ENCODE measurements around the gene SOS2. TPM values are rescaled to one million over a fixed set of nuclear protein-coding genes. Genes with fewer than 3 reads are reported as not detected.

The SOS2 gene
- total RNA-seq, 1 experiment from 2014 or later: 14.9 TPM

DNA sequence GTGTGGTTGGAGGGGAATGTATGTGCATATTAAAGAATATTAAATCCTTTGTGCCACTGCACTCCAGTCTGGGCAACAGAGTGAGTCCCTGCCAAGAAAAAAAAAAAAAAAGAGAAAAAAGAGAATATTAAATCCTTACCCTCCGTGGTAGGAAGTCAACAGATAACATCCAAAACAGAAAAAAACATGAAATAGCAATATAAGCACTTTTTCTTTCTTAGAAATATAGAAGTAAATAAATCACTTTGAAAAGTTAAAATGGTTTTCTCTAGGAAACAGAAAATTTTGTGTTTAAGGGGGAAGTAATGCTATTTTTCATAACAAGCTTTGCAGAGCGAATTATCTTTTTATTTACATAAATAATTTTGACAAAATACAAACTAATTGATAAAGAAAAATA is 17.6 kb downstream of the SOS2 start:
- Histone ChIP-seq H3K27ac (no peak overlapping the region), H2AFZ (no peak overlapping the region), H3K4me1 (replicated peaks; ENCODE audit: insufficient read depth) (peaks cover 13% of the 10 kb centered on the region), H3K4me3 (no peak overlapping the region), H4K20me1 (ENCODE audit: insufficient read depth) (no peaks in the 10 kb centered on the region; the same call in 1 of the 2 replicates), H3K4me2 (no peak overlapping the region), H3F3A (ENCODE audit: insufficient read depth, low read depth) (peaks cover 8% of the 10 kb centered on the region), H3K9me2 (ENCODE audit: insufficient read depth) (no peaks in the 10 kb centered on the region), H3K9me3 (ENCODE audit: insufficient read depth, low read depth) (no peaks in the 10 kb centered on the region; the same call in 1 of the 2 replicates), H3K79me2 (ENCODE audit: low read depth) (0 out of 2 replicates have a peak, but pooled peaks cover 4% of the 10 kb centered on the region), H3K36me3 (ENCODE audit: low read depth) (no peaks in the 10 kb centered on the region), H3K27me3 (ENCODE audit: insufficient read depth, low read depth) (no peaks in the 10 kb centered on the region)
- ChIA-PET POLR2A (ENCODE audit: unreplicated experiment) (no interaction called here), CTCF (no interaction called here)
- no TSS peak for BruUV-seq (replicated peaks)
- TF ChIP-seq, protein P1, sequence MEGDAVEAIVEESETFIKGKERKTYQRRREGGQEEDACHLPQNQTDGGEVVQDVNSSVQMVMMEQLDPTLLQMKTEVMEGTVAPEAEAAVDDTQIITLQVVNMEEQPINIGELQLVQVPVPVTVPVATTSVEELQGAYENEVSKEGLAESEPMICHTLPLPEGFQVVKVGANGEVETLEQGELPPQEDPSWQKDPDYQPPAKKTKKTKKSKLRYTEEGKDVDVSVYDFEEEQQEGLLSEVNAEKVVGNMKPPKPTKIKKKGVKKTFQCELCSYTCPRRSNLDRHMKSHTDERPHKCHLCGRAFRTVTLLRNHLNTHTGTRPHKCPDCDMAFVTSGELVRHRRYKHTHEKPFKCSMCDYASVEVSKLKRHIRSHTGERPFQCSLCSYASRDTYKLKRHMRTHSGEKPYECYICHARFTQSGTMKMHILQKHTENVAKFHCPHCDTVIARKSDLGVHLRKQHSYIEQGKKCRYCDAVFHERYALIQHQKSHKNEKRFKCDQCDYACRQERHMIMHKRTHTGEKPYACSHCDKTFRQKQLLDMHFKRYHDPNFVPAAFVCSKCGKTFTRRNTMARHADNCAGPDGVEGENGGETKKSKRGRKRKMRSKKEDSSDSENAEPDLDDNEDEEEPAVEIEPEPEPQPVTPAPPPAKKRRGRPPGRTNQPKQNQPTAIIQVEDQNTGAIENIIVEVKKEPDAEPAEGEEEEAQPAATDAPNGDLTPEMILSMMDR (conservative IDR thresholded peaks at IDR 0.05): no peak
- TF ChIP-seq EZH2 (IDR thresholded peaks at IDR 0.05; ENCODE audit: low read depth): no peak
- no peak for DNase-seq
- intact Hi-C loops (cut with micrococcal nuclease; ENCODE audit: unreplicated experiment): no loop called here

DNA sequence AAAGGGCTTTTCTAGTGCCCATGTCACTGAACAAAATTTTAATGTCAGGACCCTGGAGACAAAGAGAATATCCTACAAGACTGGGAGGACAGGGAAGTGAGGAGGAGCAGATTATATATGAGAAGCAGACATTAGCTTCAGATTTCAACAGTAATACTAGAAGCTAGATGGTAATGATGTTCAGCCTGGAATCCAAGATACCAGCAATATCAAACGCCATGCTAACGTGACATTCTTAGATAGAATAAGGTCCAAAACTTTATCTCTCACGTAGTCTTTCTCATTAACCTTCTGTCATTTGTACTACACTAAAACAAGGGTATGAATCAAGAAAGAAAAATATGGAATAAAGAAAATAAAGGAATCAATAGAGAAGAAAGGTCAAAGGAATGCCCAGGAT is 18.7 kb downstream of the SOS2 start:
- ChIA-PET CTCF (no interaction called here), POLR2A (ENCODE audit: unreplicated experiment) (interaction anchor here (0.6 to 0.7 kb wide), 2 partner anchors 31 to 345 kb away, joined by 3 to 5 read pairs; no protein-coding TSS in a partner anchor)
- no TSS peak for BruUV-seq (replicated peaks)

DNA sequence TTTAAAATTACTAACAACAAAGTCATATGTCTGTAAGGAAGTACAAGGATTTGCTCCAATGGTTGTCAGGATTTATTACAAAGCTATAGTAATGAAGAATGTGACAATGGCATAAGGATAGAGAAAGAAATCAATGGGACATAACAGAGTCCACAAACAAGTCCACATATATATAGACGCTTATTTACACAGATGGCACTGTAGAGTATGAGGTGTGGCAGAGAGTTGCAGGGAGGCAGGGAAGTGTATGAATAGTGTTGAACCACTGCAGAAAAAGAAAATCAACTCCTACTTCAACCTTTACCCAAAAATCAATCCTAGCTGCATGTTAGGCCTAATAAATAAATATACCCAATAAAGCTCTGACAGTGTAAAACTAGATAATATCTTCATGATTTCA is 21.3 kb downstream of the SOS2 start:
- DNase-seq: no peak
- Histone ChIP-seq H3F3A (ENCODE audit: insufficient read depth, low read depth) (peaks cover 8% of the 10 kb centered on the region), H3K27ac (no peak overlapping the region), H2AFZ (no peak overlapping the region), H3K4me2 (no peak overlapping the region), H3K4me3 (no peak overlapping the region), H3K9me2 (ENCODE audit: insufficient read depth) (no peaks in the 10 kb centered on the region), H3K9me3 (ENCODE audit: insufficient read depth, low read depth) (no peaks in the 10 kb centered on the region), H3K36me3 (ENCODE audit: low read depth) (no peaks in the 10 kb centered on the region), H3K27me3 (ENCODE audit: insufficient read depth, low read depth) (no peaks in the 10 kb centered on the region), H3K4me1 (replicated peaks; ENCODE audit: insufficient read depth) (peaks cover 2% of the 10 kb centered on the region), H3K79me2 (ENCODE audit: low read depth) (0 out of 2 replicates have a peak, but pooled peaks cover 4% of the 10 kb centered on the region), H4K20me1 (ENCODE audit: insufficient read depth) (no peaks in the 10 kb centered on the region; the same call in 1 of the 2 replicates)
- BruUV-seq (replicated peaks): no TSS peak
- intact Hi-C loops (cut with micrococcal nuclease; ENCODE audit: unreplicated experiment): no loop called here
- ChIA-PET CTCF (interaction anchor here (0.6 to 1.3 kb wide), 3 partner anchors 51 to 554 kb away, joined by 3 to 5 read pairs (median 3); no protein-coding TSS in a partner anchor), POLR2A (ENCODE audit: unreplicated experiment) (interaction anchor here (0.7 kb wide), 2 partner anchors 19 to 359 kb away, joined by 4 to 8 read pairs; no protein-coding TSS in a partner anchor)
- no peak for TF ChIP-seq EZH2 (IDR thresholded peaks at IDR 0.05; ENCODE audit: low read depth)
- TF ChIP-seq, protein P1 (conservative IDR thresholded peaks at IDR 0.05): no peak

More for the DNA sequence above, 18.7 kb downstream of the SOS2 start:
- H3F3A ChIP-seq (ENCODE audit: insufficient read depth, low read depth): peaks cover 8% of the 10 kb centered on the region
- H2AFZ ChIP-seq: no peak overlapping the region
- peaks cover 13% of the 10 kb centered on the region for H3K4me1 ChIP-seq (replicated peaks; ENCODE audit: insufficient read depth)
- H3K9me3 ChIP-seq (ENCODE audit: insufficient read depth, low read depth): no peaks in the 10 kb centered on the region; the same call in 1 of the 2 replicates
- H3K27me3 ChIP-seq (ENCODE audit: insufficient read depth, low read depth): no peaks in the 10 kb centered on the region
- intact Hi-C loops (cut with micrococcal nuclease; ENCODE audit: unreplicated experiment): no loop called here
- no peaks in the 10 kb centered on the region for H3K9me2 ChIP-seq (ENCODE audit: insufficient read depth)
- H4K20me1 ChIP-seq (ENCODE audit: insufficient read depth): no peaks in the 10 kb centered on the region; the same call in 1 of the 2 replicates
- no peak overlapping the region for H3K4me2 ChIP-seq
- H3K27ac ChIP-seq: no peak overlapping the region
- no peak for DNase-seq
- TF ChIP-seq, protein P1 (conservative IDR thresholded peaks at IDR 0.05): no peak
- no peak for TF ChIP-seq EZH2 (IDR thresholded peaks at IDR 0.05; ENCODE audit: low read depth)
- no peak overlapping the region for H3K4me3 ChIP-seq
- no peaks in the 10 kb centered on the region for H3K36me3 ChIP-seq (ENCODE audit: low read depth)
- 0 out of 2 replicates have a peak, but pooled peaks cover 4% of the 10 kb centered on the region for H3K79me2 ChIP-seq (ENCODE audit: low read depth)

Data from PC-9 (cell line).